ENCODE results near the gene C6orf120.

The C6orf120 gene

GRCh38 chr6:169701954-169702839, at the start of gene C6orf120, which contains the start of gene WDR27:
TSS of gene C6orf120 (plus strand) at chr6:169702126. CDS start at chr6:169702460, 334 bp downstream.
TSS of gene WDR27 (minus strand) at chr6:169702029. CDS start at chr6:169689005, 13,024 bp downstream.
- DNase-seq = peak; percentile 94

- DNase-seq = no peak
These were observed 49.0 kb upstream of the C6orf120 start for GRCh38 chr6:169652896-169653295.

- no peak for DNase-seq
These were observed 48.2 kb upstream of the C6orf120 start for GRCh38 chr6:169653691-169654090.

GRCh38 chr6:169654598-169655391, 47.1 kb upstream of the C6orf120 start:
- DNase-seq = peak; percentile 68

GRCh38 chr6:169656546-169657283, 45.2 kb upstream of the C6orf120 start:
- no peak for DNase-seq

GRCh38 chr6:169657284-169657610, 44.7 kb upstream of the C6orf120 start:
- no peak for DNase-seq

GRCh38 chr6:169659820-169660610, 41.9 kb upstream of the C6orf120 start:
- no peak for DNase-seq

GRCh38 chr6:169660751-169661390, 41.1 kb upstream of the C6orf120 start:
- DNase-seq = no peak

- DNase-seq = no peak
These were observed 40.6 kb upstream of the C6orf120 start for GRCh38 chr6:169661391-169661756.

GRCh38 chr6:169663468-169663867, 38.5 kb upstream of the C6orf120 start:
- DNase-seq = no peak

GRCh38 chr6:169664227-169664626, 37.7 kb upstream of the C6orf120 start:
- no peak for DNase-seq

- no peak for DNase-seq
These were observed 36.6 kb upstream of the C6orf120 start for GRCh38 chr6:169665289-169665688.

- DNase-seq = no peak
These were observed 35.5 kb upstream of the C6orf120 start for GRCh38 chr6:169666441-169666840.

- no peak for DNase-seq
These were observed 34.2 kb upstream of the C6orf120 start for GRCh38 chr6:169667716-169668115.

- DNase-seq = no peak
These were observed 33.6 kb upstream of the C6orf120 start for GRCh38 chr6:169668203-169668847.

- DNase-seq = no peak
These were observed 32.8 kb upstream of the C6orf120 start for GRCh38 chr6:169669147-169669546.

- DNase-seq = no peak
These were observed 32.0 kb upstream of the C6orf120 start for GRCh38 chr6:169669889-169670288.

- no peak for DNase-seq
These were observed 30.4 kb upstream of the C6orf120 start for GRCh38 chr6:169671563-169671962.

GRCh38 chr6:169675011-169675410, 26.9 kb upstream of the C6orf120 start:
- DNase-seq = no peak

GRCh38 chr6:169677096-169677495, 24.8 kb upstream of the C6orf120 start:
- no peak for DNase-seq

GRCh38 chr6:169678342-169678741, 23.6 kb upstream of the C6orf120 start:
- DNase-seq = no peak
